ENCODE results near the gene EBF3.

The EBF3 gene

GRCh38 chr10:129914153-129914855 lies 49.8 kb downstream of the EBF3 start:
- in situ Hi-C loops (cut with HindIII; ENCODE audit: low sequenced_read_pairs), result no loop called here

GRCh38 chr10:129912986-129913695 lies 50.9 kb downstream of the EBF3 start:
- in situ Hi-C loops (cut with HindIII; ENCODE audit: low sequenced_read_pairs), result no loop called here

GRCh38 chr10:129912166-129912917 lies 51.7 kb downstream of the EBF3 start:
- in situ Hi-C loops (cut with HindIII; ENCODE audit: low sequenced_read_pairs), result no loop called here

GRCh38 chr10:129911451-129912165 lies 52.5 kb downstream of the EBF3 start:
- in situ Hi-C loops (cut with HindIII; ENCODE audit: low sequenced_read_pairs), result no loop called here

GRCh38 chr10:129910861-129911260 lies 53.2 kb downstream of the EBF3 start:
- in situ Hi-C loops (cut with HindIII; ENCODE audit: low sequenced_read_pairs), result no loop called here

- in situ Hi-C loops (cut with HindIII; ENCODE audit: low sequenced_read_pairs), result no loop called here
These were observed 54.4 kb downstream of the EBF3 start for GRCh38 chr10:129909531-129910256.

GRCh38 chr10:129909080-129909479 lies 55.0 kb downstream of the EBF3 start:
- in situ Hi-C loops (cut with HindIII; ENCODE audit: low sequenced_read_pairs), result no loop called here

GRCh38 chr10:129908406-129908805 lies 55.7 kb downstream of the EBF3 start:
- in situ Hi-C loops (cut with HindIII; ENCODE audit: low sequenced_read_pairs), result no loop called here

GRCh38 chr10:129905553-129905952 lies 58.5 kb downstream of the EBF3 start:
- in situ Hi-C loops (cut with HindIII; ENCODE audit: low sequenced_read_pairs), result no loop called here

- in situ Hi-C loops (cut with HindIII; ENCODE audit: low sequenced_read_pairs), result no loop called here
These were observed 59.8 kb downstream of the EBF3 start for GRCh38 chr10:129904323-129904722.

GRCh38 chr10:129901389-129902006 lies 62.6 kb downstream of the EBF3 start:
- in situ Hi-C loops (cut with HindIII; ENCODE audit: low sequenced_read_pairs), result no loop called here

GRCh38 chr10:129900825-129901224 lies 63.2 kb downstream of the EBF3 start:
- in situ Hi-C loops (cut with HindIII; ENCODE audit: low sequenced_read_pairs), result no loop called here

- in situ Hi-C loops (cut with HindIII; ENCODE audit: low sequenced_read_pairs), result no loop called here
These were observed 64.6 kb downstream of the EBF3 start for GRCh38 chr10:129899276-129900130.

- in situ Hi-C loops (cut with HindIII; ENCODE audit: low sequenced_read_pairs), result no loop called here
These were observed 65.3 kb downstream of the EBF3 start for GRCh38 chr10:129898706-129899268.

GRCh38 chr10:129897871-129898626 lies 66.0 kb downstream of the EBF3 start:
- in situ Hi-C loops (cut with HindIII; ENCODE audit: low sequenced_read_pairs), result no loop called here

GRCh38 chr10:129896860-129897200 lies 67.2 kb downstream of the EBF3 start:
- in situ Hi-C loops (cut with HindIII; ENCODE audit: low sequenced_read_pairs), result no loop called here

GRCh38 chr10:129896136-129896859 lies 67.8 kb downstream of the EBF3 start:
- in situ Hi-C loops (cut with HindIII; ENCODE audit: low sequenced_read_pairs), result no loop called here

GRCh38 chr10:129895811-129896135 lies 68.3 kb downstream of the EBF3 start:
- in situ Hi-C loops (cut with HindIII; ENCODE audit: low sequenced_read_pairs), result no loop called here

Measured in endothelial cell of hepatic sinusoid (primary cell).